Activated CD4-positive, alpha-beta memory T cell treated with anti-CD3 and anti-CD28 coated beads for 36 hours (primary cell): ENCODE results near the gene CUX1. TPM values are rescaled to one million over a fixed set of nuclear protein-coding genes. Genes with fewer than 3 reads are reported as not detected.
"Not testable (repeated sequence)": the region's sequence is repeated elsewhere in the genome, so short reads cannot be mapped to it uniquely, and the experiment has no call there.

Experiments used
- CTCF ChIA-PET: fragments of 350-600 bp; sonication (Branson Sonifier 250); formaldehyde crosslinking; loops from one replicate; lab custom pipeline; 2021; ENCODE audit warnings: antibody characterized with exemption, inconsistent platforms; lab: Charles Lee
- POLR2A ChIA-PET: fragments of 350-600 bp; sonication (Branson Sonifier 250); formaldehyde crosslinking; loops from one replicate; lab custom pipeline; 2021; ENCODE audit warnings: antibody characterized with exemption; lab: Charles Lee
- DNase-seq: peaks from one replicate; pipeline ENCODE4 v3.0.0-alpha.2; 2020
- H3K27ac Mint-ChIP-seq: one replicate; pipeline ENCODE4 v1.8.0; 2021; ENCODE audit warnings: mixed read lengths
- H3K27me3 Mint-ChIP-seq: one replicate; pipeline ENCODE4 v1.8.0; 2021; ENCODE audit warnings: mixed read lengths
- H3K36me3 Mint-ChIP-seq: one replicate; pipeline ENCODE4 v1.8.0; 2021; ENCODE audit warnings: mixed read lengths
- H3K4me1 Mint-ChIP-seq: one replicate; pipeline ENCODE4 v1.8.0; 2021; ENCODE audit warnings: low read depth, mixed read lengths
- H3K4me3 Mint-ChIP-seq: one replicate; pipeline ENCODE4 v1.8.0; 2021; ENCODE audit warnings: mild to moderate bottlenecking, mixed read lengths
- H3K9me3 Mint-ChIP-seq: one replicate; pipeline ENCODE4 v1.8.0; 2021; ENCODE audit warnings: mixed read lengths
- intact Hi-C: fragments of 100-400 bp; cut with micrococcal nuclease; formaldehyde crosslinking; loops from one replicate; pipeline ENCODE4 v1.15.1; 2023
- total RNA-seq, 2 experiments: library from RNA; stranded (reverse); gene quantifications; one replicate each; pipeline ENCODE4 v1.2.3, GENCODE V29; 2021

CUX1 gene
- total RNA-seq, 2 experiments from 2014 or later, result 25.1 TPM

DNA sequence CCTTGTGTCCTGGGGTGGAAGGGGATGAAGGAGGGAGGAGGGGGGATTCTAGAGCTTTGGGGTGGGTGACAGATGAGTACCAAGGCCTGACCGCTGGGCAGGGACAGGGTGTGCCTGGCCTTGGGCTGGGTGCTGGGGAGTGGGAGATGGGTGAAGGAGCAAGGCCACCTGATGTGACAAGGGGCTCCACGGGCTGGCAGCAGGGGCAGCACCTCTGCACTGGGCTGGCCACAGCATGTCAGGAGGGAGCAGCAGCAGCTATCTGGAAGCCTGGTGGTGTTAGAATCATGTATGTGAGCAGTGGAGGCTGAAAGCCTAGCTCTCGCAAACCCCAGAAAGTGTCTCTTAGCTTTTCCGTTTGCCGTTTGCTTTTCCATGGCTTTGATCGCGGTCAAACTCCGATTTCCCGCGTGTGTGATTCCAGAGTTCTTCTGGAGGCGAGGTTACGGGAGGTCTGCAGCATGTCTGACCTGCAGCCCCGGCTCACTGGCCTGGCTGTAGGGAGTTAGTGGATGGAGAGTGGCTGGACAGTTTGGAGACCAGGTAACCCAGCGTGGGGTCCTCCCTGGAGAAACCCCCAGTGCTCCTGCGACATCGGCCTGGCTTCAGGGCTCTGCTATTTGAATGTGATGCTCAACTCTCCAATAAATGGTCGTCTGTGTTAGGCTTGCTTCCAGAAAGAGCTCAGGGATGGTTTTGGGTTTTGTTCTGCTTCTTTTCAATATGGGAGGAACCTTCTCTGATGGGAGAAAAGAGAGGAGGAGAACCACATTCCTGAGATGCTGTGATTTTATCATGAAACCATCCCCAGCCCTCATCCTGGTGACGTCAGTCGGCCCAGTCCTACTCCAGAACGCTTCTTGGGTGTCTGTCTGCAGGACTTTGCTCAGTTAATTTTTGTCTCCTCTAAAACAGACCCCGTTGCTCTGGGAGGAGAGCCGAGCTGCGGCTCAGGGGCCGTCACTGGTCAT, 105.5 kb downstream of the CUX1 start:
- H3K27ac Mint-ChIP-seq, result no peak overlapping the region
- POLR2A ChIA-PET, result interaction anchor here (0.6 kb wide), 1 partner anchor 359 kb away, joined by 4 read pairs; no protein-coding TSS in a partner anchor
- CTCF ChIA-PET, result no interaction called here
- no peak overlapping the region for H3K4me3 Mint-ChIP-seq
- H3K36me3 Mint-ChIP-seq, result peaks cover 11% of the 10 kb centered on the region
- intact Hi-C loops, result no loop called here
- H3K27me3 Mint-ChIP-seq, result no peaks in the 10 kb centered on the region
- no peak for DNase-seq
- H3K4me1 Mint-ChIP-seq, result peaks cover 9% of the 10 kb centered on the region
- H3K9me3 Mint-ChIP-seq, result no peaks in the 10 kb centered on the region

DNA sequence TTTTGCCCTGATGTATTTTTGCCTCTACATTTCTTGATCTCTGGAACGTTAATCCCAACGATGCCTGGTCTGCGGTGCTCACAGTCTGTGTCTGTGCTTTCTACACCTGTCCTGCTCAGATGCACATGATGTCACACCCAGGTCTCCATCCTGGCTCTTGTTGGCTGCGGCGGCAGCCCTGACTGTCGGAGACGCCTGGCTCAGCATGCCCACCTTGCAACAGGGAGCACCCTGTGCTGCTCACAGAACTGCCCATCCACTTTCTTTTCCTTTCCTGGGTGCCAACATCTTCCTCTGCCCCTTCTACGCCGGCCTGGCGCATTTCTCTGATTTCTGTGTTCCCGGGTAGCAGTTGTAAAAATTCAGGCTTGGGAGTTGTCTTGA, 106.2 kb downstream of the CUX1 start:
- intact Hi-C loops, result no loop called here
- Mint-ChIP-seq H3K27ac (no peak overlapping the region), H3K27me3 (no peaks in the 10 kb centered on the region), H3K4me3 (no peak overlapping the region), H3K9me3 (no peaks in the 10 kb centered on the region), H3K4me1 (peaks cover 9% of the 10 kb centered on the region), H3K36me3 (peaks cover 11% of the 10 kb centered on the region)
- ChIA-PET CTCF (no interaction called here), POLR2A (interaction anchor here (1.0 kb wide), 1 partner anchor 30 kb away, joined by 3 read pairs; no protein-coding TSS in a partner anchor)
- DNase-seq, result no peak

DNA sequence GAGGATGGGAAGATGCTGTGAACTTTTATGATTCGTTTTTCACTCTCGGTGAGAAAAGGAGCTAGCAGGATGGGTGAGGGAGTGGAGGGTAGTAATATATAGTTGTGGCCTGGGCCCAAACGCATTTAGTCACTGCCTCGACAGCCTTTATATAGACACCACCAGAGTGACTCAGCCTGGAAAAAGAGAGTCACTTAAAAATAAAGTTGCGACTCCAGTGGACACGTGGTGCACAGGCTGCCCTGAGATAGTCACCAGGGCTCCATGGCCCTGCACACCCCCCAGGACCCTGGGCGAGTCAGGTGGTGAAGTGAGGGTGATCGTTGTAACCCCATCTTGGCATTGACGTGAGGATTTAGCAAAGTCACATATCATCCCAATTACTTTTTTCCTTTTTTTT, 106.7 kb downstream of the CUX1 start:
- Mint-ChIP-seq H3K27me3 (no peaks in the 10 kb centered on the region), H3K9me3 (no peaks in the 10 kb centered on the region), H3K4me1 (peaks cover 9% of the 10 kb centered on the region), H3K27ac (no peak overlapping the region), H3K4me3 (no peak overlapping the region), H3K36me3 (peaks cover 8% of the 10 kb centered on the region)
- peak; percentile 49 for DNase-seq
- ChIA-PET POLR2A (interaction anchor here (1.0 kb wide), 1 partner anchor 29 kb away, joined by 3 read pairs; no protein-coding TSS in a partner anchor), CTCF (no interaction called here)
- intact Hi-C loops, result no loop called here

DNA sequence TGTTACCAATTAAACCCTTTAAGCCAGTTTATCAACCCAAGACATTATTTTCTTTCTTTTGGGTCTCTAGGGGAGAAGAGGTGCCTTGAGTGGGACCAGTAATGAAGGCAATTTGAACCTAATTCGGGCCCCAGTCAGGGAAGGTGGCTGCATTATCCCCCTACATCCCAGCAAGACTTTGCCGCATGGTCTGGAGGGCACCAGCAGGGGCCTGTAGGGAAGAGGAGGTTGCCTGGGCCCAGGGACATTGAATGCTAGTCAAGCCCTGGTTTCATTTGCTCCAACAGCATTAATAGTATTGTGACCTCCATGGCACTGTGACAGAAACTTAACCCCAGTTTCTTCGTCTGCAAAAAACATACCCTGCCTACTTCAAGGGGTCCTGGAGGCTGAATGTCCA, 108.8 kb downstream of the CUX1 start:
- no peaks in the 10 kb centered on the region for H3K9me3 Mint-ChIP-seq
- CTCF ChIA-PET, result no interaction called here
- peaks cover 9% of the 10 kb centered on the region for H3K4me1 Mint-ChIP-seq
- no peak for DNase-seq
- POLR2A ChIA-PET, result no interaction called here
- no peak overlapping the region for H3K4me3 Mint-ChIP-seq
- H3K27ac Mint-ChIP-seq, result no peak overlapping the region
- intact Hi-C loops, result no loop called here
- peaks cover 5% of the 10 kb centered on the region for H3K36me3 Mint-ChIP-seq
- H3K27me3 Mint-ChIP-seq, result no peaks in the 10 kb centered on the region

DNA sequence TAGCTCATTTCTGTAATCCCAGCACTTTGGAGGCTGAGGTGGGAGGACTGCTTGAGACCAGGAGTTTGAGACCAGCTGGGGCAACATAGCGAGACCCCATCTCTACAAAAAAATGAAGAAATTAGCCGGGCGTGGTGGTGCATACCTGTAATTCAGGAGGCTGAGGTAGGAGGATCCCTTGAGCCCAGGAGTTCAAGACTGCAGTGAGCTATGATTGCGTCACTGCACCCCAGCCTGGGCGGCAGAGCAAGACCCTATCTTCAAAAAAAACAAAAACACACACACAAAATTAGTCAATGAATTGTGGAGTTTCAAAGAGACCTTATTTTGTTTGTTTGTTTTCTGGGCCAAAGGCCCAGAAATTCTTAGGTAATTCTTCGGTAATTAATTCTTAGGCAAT, 110.0 kb downstream of the CUX1 start:
- Mint-ChIP-seq H3K4me3 (no peak overlapping the region), H3K27me3 (no peaks in the 10 kb centered on the region), H3K9me3 (no peaks in the 10 kb centered on the region), H3K27ac (no peak overlapping the region), H3K4me1 (peaks cover 9% of the 10 kb centered on the region), H3K36me3 (peaks cover 5% of the 10 kb centered on the region)
- POLR2A ChIA-PET, result no interaction called here
- CTCF ChIA-PET, result no interaction called here
- no peak for DNase-seq
- intact Hi-C loops, result no loop called here

DNA sequence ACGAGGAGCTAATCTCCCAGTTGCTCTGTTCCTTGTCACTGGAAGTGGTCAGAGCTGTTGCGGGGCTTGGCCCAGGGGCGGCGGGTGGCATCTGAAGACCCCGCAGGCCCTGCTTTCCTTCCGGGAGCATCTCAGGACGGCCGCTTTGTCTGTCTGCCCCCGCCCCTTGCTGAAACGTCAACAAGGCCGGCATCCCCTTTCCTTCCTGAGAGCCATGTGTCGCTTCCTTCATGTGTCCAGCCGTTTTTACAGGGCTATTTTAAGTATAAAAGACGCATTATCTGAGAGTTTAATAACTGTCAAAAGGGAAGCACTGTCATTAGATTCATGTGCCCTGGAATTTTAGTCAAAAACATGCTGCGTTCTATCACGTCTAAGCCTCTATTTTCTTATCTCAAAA, 110.4 kb downstream of the CUX1 start:
- Mint-ChIP-seq H3K27ac (no peak overlapping the region), H3K27me3 (no peaks in the 10 kb centered on the region), H3K9me3 (no peaks in the 10 kb centered on the region), H3K4me3 (no peak overlapping the region), H3K4me1 (peaks cover 9% of the 10 kb centered on the region), H3K36me3 (peaks cover 5% of the 10 kb centered on the region)
- DNase-seq, result no peak
- ChIA-PET POLR2A (no interaction called here), CTCF (no interaction called here)
- intact Hi-C loops, result no loop called here

DNA sequence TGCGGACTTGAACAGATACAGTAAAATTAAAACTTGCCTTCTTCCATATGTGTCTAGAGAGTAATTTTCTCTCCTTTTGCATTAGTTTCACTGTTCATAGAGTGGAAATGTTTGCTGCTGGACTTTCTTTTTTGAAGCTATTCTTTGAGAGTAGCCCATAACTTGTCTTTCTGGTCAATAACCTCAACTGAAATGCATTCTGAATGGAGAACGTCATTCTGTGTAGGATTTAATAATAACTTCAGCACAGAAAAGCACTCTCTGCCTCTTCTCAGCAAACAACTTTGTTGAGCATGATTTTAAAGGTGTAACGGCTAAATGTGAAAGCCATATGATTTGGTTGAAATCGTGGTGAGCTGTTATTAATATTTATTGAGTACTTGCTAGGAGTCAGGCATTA, 111.8 kb downstream of the CUX1 start:
- Mint-ChIP-seq H3K9me3 (no peaks in the 10 kb centered on the region), H3K27me3 (no peaks in the 10 kb centered on the region), H3K4me1 (peaks cover under 1% of the 10 kb centered on the region), H3K27ac (no peak overlapping the region), H3K4me3 (no peak overlapping the region), H3K36me3 (peaks cover 2% of the 10 kb centered on the region)
- CTCF ChIA-PET, result no interaction called here
- intact Hi-C loops, result no loop called here
- DNase-seq, result no peak
- POLR2A ChIA-PET, result no interaction called here

DNA sequence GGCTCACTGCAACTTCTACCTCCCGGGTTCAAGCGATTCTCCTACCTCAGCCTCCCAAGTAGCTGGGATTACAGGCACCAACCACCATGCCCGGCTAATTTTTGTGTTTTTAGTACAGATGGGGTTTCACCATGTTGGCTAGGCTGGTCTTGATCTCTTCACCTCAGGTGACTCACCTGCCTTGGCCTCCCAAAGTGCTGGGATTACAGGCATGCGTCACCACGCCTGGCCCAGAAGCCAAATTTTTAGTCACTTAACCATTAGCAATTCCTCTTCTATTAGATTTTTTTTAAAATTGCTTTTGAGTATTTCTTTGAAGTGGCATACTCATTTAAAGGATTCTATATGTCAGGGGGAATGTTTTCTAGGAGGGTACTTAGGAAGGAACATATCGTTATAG, 112.5 kb downstream of the CUX1 start:
- H3K4me3 Mint-ChIP-seq, DNase-seq, H3K36me3 Mint-ChIP-seq, CTCF ChIA-PET, H3K27ac Mint-ChIP-seq, POLR2A ChIA-PET, intact Hi-C loops, H3K27me3 Mint-ChIP-seq, H3K9me3 Mint-ChIP-seq, H3K4me1 Mint-ChIP-seq: not testable (repeated sequence)

DNA sequence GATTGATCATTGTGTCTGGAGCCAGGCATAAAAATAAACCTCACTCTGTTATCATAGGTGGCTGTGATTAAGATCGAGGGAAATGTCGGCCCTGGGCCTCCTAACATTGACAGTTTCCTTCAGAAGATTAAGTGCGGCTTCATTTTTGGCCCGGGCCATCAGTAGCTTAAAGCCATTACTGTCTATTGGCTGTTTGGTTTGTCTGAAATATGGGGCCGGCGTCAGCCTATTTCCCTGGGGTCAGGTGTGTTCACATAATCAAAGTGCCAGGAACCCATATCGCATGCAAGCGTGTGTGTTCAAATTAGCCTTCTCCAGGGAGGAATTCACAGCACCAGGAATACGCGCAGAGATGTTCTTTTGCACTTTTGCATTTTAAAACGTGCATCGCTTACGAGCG, 114.7 kb downstream of the CUX1 start:
- Mint-ChIP-seq H3K36me3 (peaks cover 2% of the 10 kb centered on the region), H3K4me3 (no peak overlapping the region), H3K27ac (no peak overlapping the region), H3K9me3 (no peaks in the 10 kb centered on the region), H3K4me1 (peaks cover 6% of the 10 kb centered on the region), H3K27me3 (no peaks in the 10 kb centered on the region)
- CTCF ChIA-PET, result no interaction called here
- intact Hi-C loops, result no loop called here
- DNase-seq, result no peak
- POLR2A ChIA-PET, result no interaction called here

DNA sequence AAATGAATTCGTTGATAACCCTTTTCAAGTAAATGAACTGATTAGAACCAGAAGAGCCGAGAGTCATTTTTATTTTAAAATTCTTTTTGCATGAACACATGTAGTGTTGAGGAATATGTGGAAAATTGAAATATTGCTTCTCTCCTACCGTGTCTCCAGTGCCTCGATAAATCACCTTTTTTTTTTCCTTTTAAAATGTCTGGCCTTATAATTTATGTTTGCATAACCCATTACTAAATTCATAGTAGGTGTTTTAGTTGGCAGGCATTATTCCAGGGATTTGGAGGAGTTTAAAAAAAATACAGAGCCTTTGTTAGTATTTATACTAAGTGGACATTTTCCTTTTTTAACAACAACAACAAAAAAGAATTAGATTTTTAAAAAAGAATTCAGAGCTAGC, 115.6 kb downstream of the CUX1 start:
- DNase-seq, result no peak
- Mint-ChIP-seq H3K4me3 (no peak overlapping the region), H3K36me3 (peaks cover 2% of the 10 kb centered on the region), H3K4me1 (peaks cover 6% of the 10 kb centered on the region), H3K27me3 (no peaks in the 10 kb centered on the region), H3K9me3 (no peaks in the 10 kb centered on the region), H3K27ac (no peak overlapping the region)
- intact Hi-C loops, result no loop called here
- ChIA-PET CTCF (no interaction called here), POLR2A (no interaction called here)

DNA sequence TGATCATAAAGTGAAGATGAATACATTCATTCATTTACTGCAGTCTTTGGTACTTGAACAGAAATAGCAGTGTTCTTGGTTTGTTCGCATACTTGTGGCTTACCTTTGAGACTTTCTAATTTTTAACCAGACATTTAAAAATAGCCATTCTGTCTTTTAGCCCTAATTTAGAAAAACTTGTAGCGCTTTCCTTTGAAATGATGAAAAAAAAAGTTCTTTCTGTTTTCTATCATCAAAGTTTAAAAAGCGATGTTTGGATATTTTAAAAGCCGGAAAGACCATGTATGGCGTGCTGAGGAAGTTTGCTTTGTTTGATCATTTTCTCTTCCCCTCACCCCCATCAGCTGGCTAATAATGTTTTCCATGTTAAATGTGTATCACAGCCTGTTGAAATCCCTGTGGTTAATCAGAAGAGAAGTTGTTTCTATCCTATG, 116.3 kb downstream of the CUX1 start:
- H3K4me1 Mint-ChIP-seq, result peaks cover 6% of the 10 kb centered on the region
- no peak for DNase-seq
- H3K4me3 Mint-ChIP-seq, result no peak overlapping the region
- no peak overlapping the region for H3K27ac Mint-ChIP-seq
- intact Hi-C loops, result no loop called here
- no peaks in the 10 kb centered on the region for H3K9me3 Mint-ChIP-seq
- ChIA-PET POLR2A (no interaction called here), CTCF (no interaction called here)
- peaks cover 2% of the 10 kb centered on the region for H3K36me3 Mint-ChIP-seq
- no peaks in the 10 kb centered on the region for H3K27me3 Mint-ChIP-seq

DNA sequence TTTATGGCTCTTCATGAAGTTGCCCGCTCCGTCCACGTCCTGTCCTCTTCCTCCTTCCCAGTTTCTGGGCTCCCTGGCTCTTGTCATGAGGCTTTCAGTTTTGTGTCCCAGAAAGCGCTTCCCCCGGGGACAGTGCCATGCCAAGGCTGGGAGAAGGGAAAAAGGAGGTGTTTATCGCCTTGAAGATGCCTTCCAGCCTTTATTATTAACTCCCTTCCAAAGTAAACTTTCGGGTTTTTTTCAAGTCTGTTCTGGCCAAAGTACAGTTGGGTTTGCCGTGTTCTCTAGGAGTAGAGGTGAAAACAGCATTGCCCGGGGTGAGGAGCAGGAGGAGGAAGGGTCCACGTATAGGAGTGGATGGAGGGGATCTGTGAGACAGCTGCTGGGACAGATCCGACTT, 117.2 kb downstream of the CUX1 start:
- peaks cover 2% of the 10 kb centered on the region for H3K36me3 Mint-ChIP-seq
- peaks cover 6% of the 10 kb centered on the region for H3K4me1 Mint-ChIP-seq
- POLR2A ChIA-PET, result no interaction called here
- H3K4me3 Mint-ChIP-seq, result no peak overlapping the region
- DNase-seq, result no peak
- intact Hi-C loops, result no loop called here
- no peaks in the 10 kb centered on the region for H3K9me3 Mint-ChIP-seq
- H3K27me3 Mint-ChIP-seq, result no peaks in the 10 kb centered on the region
- CTCF ChIA-PET, result no interaction called here
- H3K27ac Mint-ChIP-seq, result no peak overlapping the region
